Cardiac fibroblast (primary cell): ENCODE results near the gene NDEL1.
A peak's percentile ranks its signal among the peaks of the same experiment; 100 is the strongest.

Source experiments
- DNase-seq, 2 donors: peaks; one replicate each; pipeline versions ENCODE4 v3.0.0 to v3.0.0-alpha.2; 2010; ENCODE audit warnings: low read depth in 2 of 2
- H3K4me3 ChIP-seq, 2 donors: replicated peaks in 1 of 2; 1 replicate in 1 of 2; 2 replicates in 1 of 2; pipeline ENCODE4 v1.5.1; 2011; ENCODE audit warnings: low read depth in 2 of 2, low read length in 2 of 2, mild to moderate bottlenecking in 2 of 2, moderate library complexity in 1 of 2
- TF ChIP-seq, protein P1 (sequence below): IDR thresholded peaks from one replicate; pipeline ENCODE4 v1.5.1; 2011; ENCODE audit warnings: low read depth, mild to moderate bottlenecking, low read length, inconsistent platforms

The NDEL1 gene, protein sequence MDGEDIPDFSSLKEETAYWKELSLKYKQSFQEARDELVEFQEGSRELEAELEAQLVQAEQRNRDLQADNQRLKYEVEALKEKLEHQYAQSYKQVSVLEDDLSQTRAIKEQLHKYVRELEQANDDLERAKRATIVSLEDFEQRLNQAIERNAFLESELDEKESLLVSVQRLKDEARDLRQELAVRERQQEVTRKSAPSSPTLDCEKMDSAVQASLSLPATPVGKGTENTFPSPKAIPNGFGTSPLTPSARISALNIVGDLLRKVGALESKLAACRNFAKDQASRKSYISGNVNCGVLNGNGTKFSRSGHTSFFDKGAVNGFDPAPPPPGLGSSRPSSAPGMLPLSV

DNA sequence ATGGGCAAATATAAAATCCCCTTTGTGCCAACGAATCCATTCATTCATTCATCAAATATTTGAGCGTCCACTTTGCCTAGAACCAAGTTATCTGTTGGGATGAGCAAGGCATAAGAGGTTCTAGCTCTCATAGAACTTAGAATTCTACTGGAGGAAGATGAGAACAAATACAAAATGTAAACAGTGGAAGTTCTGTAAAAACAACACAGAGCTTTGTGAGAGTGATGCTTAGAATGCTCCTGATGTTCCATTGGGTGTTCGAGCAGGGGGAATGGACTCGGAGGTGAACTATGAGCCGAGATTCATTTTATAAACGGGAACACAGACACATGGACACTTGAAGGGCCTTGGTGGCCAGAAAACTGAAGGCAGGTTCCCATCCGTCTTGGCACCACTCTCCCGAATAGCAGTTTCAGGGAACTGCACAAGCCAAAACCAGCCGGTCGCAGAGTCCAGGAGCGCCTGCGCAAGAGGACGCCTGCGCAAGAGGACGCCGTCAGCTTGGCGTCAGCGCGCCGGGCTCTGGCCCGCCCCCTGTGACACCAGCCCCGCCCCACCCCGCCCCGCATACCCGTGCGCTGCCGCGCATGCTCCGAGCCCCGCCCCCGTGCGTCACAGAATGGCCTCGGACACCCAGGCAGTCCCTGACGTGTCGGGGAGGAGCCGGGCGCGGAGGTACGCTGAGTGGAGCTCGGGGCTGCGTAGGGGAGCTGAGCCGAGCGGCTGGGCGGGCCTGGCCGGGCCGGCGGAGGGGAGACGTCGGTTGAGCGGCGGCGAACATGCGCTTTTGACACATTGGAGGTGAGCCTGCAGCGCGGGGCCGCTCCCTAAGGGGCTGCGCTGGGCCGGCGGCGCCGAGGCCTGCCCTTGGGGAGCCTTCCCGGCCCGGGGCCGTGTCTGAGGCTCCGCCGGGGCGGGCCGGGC, at the start of gene NDEL1:
NDEL1 (plus strand) TSS at position 640 of the 924 bp plus-strand sequence. CDS start 8,388 bp downstream, outside the sequence.
- peak within 1 kb of the TSS; percentile 87 to 92 for H3K4me3 ChIP-seq
- DNase-seq: peak; percentile 97 to 99
- TF ChIP-seq, protein P1, sequence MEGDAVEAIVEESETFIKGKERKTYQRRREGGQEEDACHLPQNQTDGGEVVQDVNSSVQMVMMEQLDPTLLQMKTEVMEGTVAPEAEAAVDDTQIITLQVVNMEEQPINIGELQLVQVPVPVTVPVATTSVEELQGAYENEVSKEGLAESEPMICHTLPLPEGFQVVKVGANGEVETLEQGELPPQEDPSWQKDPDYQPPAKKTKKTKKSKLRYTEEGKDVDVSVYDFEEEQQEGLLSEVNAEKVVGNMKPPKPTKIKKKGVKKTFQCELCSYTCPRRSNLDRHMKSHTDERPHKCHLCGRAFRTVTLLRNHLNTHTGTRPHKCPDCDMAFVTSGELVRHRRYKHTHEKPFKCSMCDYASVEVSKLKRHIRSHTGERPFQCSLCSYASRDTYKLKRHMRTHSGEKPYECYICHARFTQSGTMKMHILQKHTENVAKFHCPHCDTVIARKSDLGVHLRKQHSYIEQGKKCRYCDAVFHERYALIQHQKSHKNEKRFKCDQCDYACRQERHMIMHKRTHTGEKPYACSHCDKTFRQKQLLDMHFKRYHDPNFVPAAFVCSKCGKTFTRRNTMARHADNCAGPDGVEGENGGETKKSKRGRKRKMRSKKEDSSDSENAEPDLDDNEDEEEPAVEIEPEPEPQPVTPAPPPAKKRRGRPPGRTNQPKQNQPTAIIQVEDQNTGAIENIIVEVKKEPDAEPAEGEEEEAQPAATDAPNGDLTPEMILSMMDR: no peak

DNA sequence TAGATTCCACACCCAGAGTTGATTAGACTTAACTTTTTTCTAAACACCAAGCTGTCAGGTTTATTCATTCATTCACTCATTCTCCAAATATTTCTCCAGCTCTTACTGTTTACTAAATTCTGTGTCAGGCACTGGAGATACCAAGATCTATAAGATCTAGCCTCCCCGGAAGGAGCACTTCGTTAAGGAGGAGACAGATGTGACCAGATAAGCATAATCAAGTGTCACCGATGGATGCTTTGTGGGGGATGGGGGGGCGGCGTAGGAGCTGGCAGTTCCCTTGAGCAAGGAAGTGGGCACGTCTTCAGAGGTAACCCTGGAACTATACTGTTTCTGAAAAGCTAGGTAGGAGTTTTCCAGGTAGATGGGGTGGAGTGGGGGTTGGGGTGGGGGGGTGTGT, 48.8 kb upstream of the NDEL1 start:
- TF ChIP-seq, protein P1: no peak
- no peak for DNase-seq
- no peak overlapping the region for H3K4me3 ChIP-seq

DNA sequence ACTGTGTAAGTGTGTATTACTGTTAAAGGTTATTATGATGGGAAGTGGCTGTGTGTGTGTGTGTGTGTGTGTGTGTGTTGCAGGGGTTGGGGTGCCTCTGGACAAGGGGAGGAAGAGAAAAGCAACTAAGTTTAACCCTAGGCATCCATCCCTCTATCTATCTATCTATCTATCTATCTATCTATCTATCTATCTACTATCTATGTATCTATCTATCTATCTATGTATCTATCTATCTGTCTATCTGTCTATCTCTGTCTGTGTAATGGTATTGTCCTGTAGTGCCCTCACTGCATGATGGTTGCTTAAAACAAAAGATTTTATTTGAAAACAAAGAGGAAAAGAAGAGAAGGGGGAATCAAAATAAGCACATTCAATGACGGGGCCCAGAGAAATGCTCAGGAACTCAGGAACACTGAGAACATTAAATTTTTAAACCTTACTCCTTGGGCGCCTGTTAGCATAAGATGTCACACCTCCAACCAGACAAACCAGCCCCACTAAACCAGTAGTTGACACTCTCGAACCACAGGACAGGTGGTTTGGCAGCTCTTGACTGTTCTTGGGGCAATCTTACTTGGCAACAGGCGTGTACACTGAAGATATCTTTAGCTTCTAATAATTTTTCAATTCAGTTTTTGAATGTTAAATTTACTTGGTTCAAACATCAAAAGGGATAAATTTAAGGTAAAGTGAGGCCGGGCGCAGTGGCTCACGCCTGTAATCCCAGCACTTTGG, 47.6 kb upstream of the NDEL1 start:
- TF ChIP-seq, protein P1: no peak
- DNase-seq: no peak
- H3K4me3 ChIP-seq: no peak overlapping the region

GRCh38 chr17:8391711-8392110, 44.0 kb upstream of the NDEL1 start:
- peak; percentile 29 to 39 for DNase-seq
- TF ChIP-seq, protein P1: no peak
- no peak overlapping the region for H3K4me3 ChIP-seq

GRCh38 chr17:8392274-8392673, 43.4 kb upstream of the NDEL1 start:
- no peak overlapping the region for H3K4me3 ChIP-seq
- no peak for DNase-seq
- TF ChIP-seq, protein P1: no peak

- H3K4me3 ChIP-seq: no peak overlapping the region
- TF ChIP-seq, protein P1: no peak
- DNase-seq: no peak
These were observed 42.8 kb upstream of the NDEL1 start for GRCh38 chr17:8392674-8393469.
